HG02623 (cell line): ENCODE measurements around the gene DAB1.

Source experiments
- ATAC-seq: cut with Tn5 transposase; IDR thresholded peaks from one replicate; pipeline ENCODE4 v1.9.1; 2021; ENCODE audit warnings: moderate library complexity; ENCODE audit not compliant: unreplicated experiment

The DAB1 gene

GRCh38 chr1:57321776-57322175 lies 102.1 kb downstream of the DAB1 start:
- no peak for ATAC-seq

- ATAC-seq = no peak
Measured at GRCh38 chr1:57319791-57320190, 104.1 kb downstream of the DAB1 start.

- no peak for ATAC-seq
Measured at GRCh38 chr1:57319165-57319564, 104.7 kb downstream of the DAB1 start.

GRCh38 chr1:57316861-57317260 lies 107.0 kb downstream of the DAB1 start:
- ATAC-seq = no peak

- no peak for ATAC-seq
Measured at GRCh38 chr1:57316291-57316690, 107.6 kb downstream of the DAB1 start.

- ATAC-seq = no peak
Measured at GRCh38 chr1:57312869-57313268, 111.0 kb downstream of the DAB1 start.

- no peak for ATAC-seq
Measured at GRCh38 chr1:57311411-57311810, 112.4 kb downstream of the DAB1 start.

GRCh38 chr1:57311006-57311405 lies 112.9 kb downstream of the DAB1 start:
- ATAC-seq = no peak

GRCh38 chr1:57309630-57310029 lies 114.2 kb downstream of the DAB1 start:
- ATAC-seq = no peak

- ATAC-seq = no peak
Measured at GRCh38 chr1:57307392-57308170, 116.3 kb downstream of the DAB1 start.

- no peak for ATAC-seq
Measured at GRCh38 chr1:57304591-57304990, 119.3 kb downstream of the DAB1 start.

GRCh38 chr1:57302812-57303596 lies 120.9 kb downstream of the DAB1 start:
- ATAC-seq = no peak

GRCh38 chr1:57300186-57300585 lies 123.7 kb downstream of the DAB1 start:
- ATAC-seq = no peak

- ATAC-seq = no peak
Measured at GRCh38 chr1:57296726-57297250, 127.1 kb downstream of the DAB1 start.

- no peak for ATAC-seq
Measured at GRCh38 chr1:57295326-57295725, 128.5 kb downstream of the DAB1 start.

GRCh38 chr1:57294177-57294576 lies 129.7 kb downstream of the DAB1 start:
- no peak for ATAC-seq

GRCh38 chr1:57293214-57293613 lies 130.6 kb downstream of the DAB1 start:
- no peak for ATAC-seq

- ATAC-seq = no peak
Measured at GRCh38 chr1:57289781-57290180, 134.1 kb downstream of the DAB1 start.

- no peak for ATAC-seq
Measured at GRCh38 chr1:57285992-57286391, 137.9 kb downstream of the DAB1 start.

- no peak for ATAC-seq
Measured at GRCh38 chr1:57282411-57282810, 141.4 kb downstream of the DAB1 start.

- no peak for ATAC-seq
Measured at GRCh38 chr1:57281324-57281723, 142.5 kb downstream of the DAB1 start.
